Measurements from ENCODE around the gene DIS3L2.
"Not testable (repeated sequence)": the region's sequence is repeated elsewhere in the genome, so short reads cannot be mapped to it uniquely, and the experiment has no call there.

DIS3L2 gene

DNA sequence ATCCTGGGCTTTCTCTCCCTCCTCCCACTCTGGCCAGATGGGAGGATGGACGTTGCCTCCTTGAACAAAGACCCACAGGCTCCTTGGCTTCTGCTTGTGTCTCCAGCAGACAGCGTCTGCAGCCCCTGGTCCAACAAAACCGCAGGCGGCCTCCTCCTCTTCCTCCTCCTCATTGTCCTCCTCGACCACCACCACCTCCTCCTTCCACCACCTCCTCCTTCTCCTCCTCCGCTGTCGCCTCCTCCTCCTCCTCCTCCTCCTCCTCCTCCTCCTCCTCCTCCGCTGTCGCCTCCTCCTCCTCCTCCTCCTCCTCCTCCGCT is 371.4 kb downstream of the DIS3L2 start:
- no peak for DNase-seq (ENCODE audit: low read depth, low spot score)

DNA sequence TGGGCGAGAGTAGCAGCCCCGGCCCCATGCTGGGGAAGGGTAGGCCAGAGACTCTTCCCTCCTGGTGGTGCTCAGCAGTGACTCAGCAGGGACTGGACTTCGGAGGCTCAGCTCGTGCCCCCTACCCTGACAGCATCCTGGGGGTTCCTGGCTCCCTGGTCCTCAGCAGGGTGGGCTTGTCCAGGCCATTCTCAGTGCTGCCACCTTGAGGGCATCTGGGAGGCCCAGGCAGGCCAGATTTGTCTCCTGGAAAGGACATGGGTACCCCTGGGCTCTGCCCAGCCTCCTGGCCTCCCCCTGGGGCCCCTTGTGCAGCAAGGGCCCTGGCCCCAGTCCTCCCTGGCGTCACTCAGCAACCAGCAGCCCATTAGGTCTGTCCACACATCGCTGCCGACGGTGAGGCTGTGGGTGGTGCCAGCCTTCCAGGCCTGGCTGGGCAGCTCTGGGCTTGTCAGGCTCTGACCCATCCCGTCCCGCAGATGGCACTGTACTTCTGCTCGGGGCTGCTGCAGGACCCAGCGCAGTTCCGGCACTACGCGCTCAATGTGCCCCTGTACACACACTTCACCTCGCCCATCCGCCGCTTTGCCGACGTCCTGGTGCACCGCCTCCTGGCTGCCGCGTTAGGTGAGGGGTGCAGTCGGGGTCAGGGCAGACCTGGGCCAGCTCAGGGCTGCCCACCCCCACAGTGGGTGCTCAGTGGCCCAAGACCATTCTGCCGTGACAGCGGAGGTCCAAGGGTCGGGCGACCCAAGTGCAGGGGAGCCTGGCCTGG is 372.0 kb downstream of the DIS3L2 start:
- peak; percentile 50 for DNase-seq (ENCODE audit: low read depth, low spot score)

DNA sequence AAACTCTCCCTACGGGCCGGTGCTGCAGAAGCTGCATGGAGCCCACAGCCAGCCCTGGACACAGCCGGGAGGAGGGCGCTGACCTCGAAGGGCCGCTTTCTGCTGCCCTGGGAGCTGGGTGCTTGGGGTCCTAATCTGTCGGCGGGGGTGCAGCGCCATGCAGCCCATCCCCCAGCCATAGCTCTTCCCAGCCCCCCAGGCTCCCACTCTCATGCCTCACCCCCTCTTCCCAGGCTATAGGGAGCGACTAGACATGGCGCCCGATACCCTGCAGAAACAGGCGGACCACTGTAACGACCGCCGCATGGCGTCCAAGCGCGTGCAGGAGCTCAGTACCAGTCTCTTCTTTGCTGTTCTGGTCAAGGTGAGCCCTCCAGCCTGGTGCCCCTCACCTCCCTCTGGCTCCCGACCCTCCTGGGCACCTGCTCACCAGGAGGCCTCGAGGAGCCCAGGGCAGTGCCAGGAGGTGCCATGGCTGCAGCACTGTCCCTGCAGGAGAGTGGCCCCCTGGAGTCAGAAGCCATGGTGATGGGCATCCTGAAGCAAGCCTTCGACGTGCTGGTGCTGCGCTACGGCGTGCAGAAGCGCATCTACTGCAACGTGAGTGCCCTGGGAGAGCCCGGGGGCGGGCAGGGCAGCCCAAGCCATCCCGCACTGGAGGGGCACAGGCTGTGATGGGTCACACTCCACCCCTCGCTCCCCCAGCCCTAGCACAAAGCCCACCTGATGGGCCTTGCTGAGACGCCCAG is 372.8 kb downstream of the DIS3L2 start:
- DNase-seq (ENCODE audit: low read depth, low spot score) = not testable (repeated sequence)

DNA sequence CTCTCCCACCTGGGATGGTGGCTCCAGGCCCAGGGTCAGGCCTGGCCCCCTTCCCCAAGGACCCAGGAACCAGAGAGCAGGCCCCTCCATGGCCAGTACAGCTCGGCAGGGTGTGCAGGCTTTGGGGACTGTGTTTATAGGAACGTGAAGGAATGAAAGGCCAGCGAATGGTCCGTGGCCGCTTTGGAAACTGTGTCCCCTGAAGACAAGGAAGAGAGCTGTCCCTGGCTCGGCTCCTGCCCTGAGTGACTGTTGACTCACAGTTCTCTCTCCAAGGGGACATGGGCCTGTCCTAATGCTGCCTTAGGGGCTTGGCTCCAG is 373.3 kb downstream of the DIS3L2 start:
- DNase-seq (ENCODE audit: low read depth, low spot score) = not testable (repeated sequence)

DNA sequence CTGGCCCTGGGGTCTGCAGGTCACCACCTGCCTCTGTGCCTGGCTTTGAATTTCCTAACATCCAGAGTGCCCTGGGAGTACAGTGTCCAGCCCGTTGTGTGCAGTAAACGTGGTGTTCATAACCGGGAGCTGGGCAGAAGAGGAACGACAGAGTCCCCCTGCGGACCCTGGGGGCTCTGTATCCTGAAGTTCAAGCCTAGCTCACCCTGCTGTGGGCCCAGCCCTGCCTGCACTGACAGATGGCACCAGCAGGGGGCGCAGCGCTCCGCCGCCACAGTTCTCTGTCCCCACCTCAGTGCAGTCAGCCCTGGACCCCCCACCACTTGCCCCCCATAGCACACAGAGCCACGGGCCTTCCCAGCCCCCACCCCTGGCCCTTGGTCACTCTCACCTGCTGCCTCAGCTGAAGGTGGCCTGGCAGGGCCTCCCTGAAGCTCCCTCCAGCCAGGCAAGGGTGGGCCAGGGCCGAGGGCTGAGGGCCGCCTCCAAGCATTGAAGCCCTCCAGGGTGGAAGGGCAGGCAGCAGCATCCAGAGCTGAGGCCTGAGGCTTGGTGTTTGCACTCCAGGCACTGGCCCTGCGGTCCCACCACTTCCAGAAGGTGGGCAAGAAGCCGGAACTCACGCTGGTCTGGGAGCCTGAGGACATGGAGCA is 373.8 kb downstream of the DIS3L2 start:
- not testable (repeated sequence) for DNase-seq (ENCODE audit: low read depth, low spot score)

DNA sequence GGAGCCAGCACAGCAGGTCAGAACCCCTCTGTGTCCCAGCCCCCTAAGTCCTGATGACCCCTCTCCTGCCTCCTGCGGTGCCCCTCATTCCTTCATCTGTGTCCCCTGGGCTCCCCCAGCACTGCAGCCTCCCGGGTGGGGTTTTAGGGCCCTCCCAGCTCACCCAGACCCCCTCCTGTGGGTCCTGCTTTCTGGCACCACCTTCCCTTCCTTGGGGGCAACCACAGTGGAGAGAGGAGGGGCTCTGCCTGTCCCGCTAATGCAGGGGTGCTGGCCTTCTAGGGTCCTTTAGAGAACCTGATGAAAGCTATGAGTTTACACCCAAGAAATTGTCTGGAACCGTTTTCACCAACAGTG is 374.3 kb downstream of the DIS3L2 start:
- no peak for DNase-seq (ENCODE audit: low read depth, low spot score)

DNA sequence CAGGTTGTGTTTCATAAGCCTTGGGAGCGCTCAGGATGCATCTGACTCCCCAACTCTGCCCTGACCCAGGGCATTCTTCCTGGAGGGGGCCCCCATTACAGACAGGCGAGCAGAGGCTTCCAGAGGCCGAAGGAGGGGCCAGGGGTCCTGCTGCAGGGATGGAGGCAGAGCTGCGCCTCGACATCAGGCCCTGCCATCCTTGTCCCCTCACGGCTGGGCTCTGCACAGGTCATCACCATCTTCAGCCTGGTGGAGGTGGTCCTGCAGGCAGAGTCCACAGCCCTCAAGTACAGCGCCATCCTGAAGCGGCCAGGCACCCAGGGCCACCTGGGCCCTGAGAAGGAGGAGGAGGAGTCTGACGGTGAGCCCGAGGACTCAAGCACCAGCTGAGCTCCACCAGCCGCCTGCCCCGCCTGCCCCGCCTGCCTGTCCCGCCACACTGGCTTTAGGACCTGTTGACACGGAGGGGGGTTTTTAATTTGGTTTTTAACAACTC is 374.8 kb downstream of the DIS3L2 start:
- no peak for DNase-seq (ENCODE audit: low read depth, low spot score)

DNA sequence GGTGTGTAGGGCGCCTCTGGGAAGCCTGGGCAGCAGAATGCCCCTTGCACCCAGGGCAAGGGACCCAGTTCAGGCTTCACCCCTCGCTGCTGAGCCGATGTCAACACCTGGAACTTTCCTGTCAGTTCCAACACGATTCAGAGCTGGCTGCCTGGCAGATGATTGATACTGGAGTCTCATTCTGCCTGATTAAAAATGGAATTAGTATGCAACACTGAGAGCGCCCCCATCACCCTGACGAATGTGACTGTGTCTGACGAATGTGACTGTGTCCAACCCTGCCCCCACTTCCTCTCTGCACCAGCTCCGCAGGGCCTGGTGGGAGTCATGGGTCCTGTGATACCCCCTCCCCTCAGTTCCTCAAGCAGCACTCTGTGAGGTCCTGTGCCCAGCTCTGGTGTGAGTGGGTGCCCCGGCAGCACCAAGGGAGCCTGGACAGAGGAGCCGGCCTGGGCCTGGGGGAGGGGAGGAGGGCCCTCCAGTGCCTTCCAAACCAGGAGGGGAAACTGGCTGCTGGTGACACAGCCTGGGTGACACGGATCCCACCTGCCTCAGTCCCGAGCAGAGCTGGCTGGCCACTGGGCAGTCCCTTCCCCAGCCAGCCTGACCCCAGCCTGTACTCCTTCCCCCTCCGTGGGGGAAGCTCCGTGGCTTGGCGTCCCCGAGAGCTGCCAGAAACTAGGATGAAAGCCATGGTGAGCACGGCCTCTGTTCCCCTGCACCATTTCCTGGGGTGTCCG is 375.6 kb downstream of the DIS3L2 start:
- DNase-seq (ENCODE audit: low read depth, low spot score) = no peak

DNA sequence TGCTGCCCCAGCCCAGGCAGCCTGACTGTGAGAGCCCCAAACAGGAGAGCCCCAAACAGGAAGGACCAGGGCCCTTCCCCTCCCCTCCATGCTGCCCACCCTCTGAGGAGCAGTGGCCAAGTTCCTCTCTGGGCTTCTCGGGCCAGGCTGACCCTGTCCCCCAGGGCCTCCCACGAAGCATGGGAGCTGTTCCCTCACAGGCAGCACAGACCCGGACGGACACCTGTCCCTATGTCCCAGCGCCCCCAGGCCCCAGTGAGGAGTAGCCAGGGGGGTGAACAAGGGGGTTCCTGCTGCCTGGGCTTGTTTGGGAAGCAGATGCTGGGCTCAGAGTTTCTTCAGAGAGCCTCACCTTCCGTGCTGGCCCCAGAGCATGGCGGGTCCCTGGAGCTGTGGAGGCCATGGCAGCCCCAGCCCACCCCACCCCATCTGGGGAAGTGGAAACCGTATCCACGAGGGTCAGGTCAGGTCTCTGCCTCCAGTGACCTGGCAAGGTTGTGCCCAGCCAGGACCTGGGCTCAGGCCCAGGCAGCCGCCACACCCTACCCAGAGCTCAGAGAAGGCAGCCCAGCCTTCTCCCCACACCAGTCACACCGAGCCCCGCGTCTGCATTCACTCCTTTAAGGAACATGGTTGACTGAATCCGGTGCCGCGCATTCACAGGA is 376.7 kb downstream of the DIS3L2 start:
- not testable (repeated sequence) for DNase-seq (ENCODE audit: low read depth, low spot score)

DNA sequence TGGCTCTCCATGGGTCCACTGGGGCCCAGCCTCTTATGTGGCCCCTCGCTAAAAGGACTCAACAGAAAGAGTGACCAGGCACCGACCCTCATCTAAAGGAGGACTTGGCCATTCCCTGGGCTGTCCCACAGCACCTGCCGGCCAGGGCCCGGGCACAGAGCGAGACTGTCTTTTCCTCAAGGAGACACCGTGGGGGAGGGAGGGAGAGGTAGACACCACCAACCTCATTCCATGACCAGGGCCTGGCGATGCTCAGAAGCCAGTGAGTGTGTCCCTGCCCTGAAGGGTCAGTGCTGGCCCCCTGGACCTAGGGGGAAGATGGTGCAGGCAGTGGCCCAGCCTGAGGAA is 377.2 kb downstream of the DIS3L2 start:
- no peak for DNase-seq (ENCODE audit: low read depth, low spot score)

DNA sequence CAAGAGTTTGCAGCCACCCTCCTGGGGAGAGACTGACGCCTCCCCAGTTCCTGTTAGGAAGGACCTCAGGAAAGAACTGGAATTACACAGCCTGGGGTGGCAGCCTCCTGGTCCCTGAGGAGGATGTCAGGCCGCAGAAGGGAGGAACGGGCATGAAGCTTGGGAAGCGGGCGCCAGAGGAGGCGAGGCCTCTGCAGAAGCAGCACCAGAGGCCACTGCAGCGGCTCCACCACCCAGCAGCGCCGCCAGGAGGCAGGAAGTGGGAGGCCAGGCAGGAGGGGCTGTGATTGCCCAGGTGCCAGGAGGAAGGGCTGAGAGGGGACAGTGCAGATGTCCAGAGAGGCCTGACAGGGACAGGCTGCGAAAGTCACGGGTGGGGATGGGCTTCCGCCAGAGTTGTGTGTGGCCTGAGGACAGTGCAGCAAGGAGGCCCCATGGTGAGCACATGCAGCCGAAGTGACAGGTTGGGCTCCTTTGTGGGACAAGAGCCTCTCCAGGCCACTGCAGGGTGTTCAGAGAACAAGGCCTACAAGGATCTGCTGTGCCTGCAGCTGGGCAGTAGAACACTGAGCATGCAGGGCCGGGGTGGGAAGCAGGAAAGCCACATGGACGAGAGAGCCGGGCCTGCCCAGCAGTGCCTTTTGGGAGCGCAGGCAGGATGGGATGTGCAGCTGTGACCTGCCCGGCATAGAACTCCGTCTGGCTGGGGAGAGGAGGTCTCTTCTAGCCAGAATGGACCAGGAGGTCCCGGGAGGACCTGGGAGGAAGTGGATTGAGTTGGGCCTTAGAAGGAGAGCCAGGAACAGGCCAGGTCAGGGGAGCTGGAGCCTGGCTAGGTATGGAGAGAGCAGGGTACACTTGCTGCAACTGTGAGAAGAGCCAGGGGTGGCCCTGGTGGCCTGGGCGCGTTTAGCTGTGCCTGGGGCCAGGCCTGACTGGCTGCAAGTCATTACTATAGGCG is 377.9 kb downstream of the DIS3L2 start:
- DNase-seq (ENCODE audit: low read depth, low spot score) = peak; percentile 65

DNA sequence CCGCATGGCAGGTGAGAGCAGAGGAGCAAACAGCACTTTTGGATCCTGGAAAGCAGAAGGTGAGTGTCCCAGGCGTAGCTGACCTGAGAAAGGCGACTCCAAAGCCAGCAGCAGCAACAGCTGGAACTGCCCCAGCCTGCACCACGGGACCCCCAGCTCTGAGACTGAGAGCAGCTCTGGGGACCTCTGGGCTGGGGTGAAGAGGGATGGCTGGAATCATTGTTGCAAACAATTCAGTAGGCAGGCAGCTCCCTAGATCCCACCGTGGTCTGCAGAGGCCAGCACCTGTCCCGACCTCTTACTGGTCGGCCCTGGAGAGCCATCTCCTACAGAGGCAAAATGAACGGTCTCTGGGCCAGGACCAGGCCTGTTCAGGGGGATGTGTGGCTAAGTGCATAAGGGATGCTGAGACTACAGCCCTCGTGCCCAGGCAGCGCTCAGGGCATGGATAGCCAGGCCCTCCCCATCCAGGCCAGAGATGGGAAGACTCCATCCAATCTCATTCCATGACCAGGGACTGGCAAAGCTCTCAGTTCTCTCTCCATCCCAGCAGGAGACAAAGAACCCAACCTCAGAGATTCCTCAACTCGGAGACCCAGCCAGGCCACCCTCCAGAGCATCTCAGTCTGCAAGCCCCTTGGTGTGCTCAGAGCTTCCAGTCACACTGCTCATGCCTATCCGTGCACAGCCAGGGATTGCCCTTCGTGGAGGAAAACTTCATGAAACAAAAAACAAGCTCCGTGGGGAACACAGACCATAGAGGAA is 378.8 kb downstream of the DIS3L2 start:
- no peak for DNase-seq (ENCODE audit: low read depth, low spot score)

DNA sequence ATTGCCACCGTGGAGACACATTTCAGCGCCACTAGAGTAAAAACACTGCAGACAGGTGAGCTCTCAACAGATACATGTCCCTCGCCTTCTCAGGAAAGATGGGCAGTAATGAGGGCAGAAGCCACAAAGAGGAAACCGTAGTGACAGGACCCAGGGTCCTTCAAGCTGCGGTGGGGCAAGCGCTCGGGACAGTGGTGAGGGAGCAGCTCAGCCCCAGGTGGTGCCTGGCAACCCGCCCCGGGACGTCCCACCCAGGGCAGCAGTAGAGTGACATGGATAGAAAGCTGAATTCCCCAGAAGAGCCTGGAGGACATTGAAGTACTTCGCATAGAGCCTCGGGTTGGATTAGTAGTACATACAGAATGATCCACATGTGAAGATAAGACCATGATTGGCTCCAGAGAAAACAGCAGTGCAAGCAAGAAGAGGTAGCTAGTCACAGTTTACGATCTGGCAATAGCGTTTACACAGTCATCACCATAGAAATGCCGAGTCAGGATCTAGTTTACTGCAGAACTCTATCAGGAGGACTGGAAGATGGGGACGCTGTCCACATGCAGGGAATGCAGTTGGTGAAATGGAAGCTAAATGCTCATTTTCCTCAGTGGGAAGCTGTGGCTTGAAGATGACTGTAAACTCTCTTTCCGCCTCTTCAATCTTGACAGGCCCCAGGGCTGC is 379.7 kb downstream of the DIS3L2 start:
- no peak for DNase-seq (ENCODE audit: low read depth, low spot score)

DNA sequence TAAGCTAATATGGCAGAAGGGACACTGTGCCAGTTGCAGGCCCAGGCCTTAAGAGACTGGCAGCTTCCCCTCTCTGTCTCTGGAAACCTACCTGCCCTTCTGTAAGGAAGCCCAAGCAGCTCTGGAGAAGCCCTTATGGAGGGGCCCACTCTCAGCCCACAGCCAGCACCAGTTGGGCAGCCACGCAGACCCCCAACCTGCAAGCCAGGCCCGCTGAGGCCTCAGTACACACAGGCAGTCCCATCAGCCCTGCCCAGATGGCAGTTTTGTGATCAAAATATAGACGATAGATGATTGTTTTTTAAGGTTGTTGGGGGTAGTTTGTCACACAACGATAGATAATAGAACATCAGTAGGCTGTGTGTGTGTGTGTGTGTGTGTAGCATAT is 380.2 kb downstream of the DIS3L2 start:
- no peak for DNase-seq (ENCODE audit: low read depth, low spot score)

DNA sequence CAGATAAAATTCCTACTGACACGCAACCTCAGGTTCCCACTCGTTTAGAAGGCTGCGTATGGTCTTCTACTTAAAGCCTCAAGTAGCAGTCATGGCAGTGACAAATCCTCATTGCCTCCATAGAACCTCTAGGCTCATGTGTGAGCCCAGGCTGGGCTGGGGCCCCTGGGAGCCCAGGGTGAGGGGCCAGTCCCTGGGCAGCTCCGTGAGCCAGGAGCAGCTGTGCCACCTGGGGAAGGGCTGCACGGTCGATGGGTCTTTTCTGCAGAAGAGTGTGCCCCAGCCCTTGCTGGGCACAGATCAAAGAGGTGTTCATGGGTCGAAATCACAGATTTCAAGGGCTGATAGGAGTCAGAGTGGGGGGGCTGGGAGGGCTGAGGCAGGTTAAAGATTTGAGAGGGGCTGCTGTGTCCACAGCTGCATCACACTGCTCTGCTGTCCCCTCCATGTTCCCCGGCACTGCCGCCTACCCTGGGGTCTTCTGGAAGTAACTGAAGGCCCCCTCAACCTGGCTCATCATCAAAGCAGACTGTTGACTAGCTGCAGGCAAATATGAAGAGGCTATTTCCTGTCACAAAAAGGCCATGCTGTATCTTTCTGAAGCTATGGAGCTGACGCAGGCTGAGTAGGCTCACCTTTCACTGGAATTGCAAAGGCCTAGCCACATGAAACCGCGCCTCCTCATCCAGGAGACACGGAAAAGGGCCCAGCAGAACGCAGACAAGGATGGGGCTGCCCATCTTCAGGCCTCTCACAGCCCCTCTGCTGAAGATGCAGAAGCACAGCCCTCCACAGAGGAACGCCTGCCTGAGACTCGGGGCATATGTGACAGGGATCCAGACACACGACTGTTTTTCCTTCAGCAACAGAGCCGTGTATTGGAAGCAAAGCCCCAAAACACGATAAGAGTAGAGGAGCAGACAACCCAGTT is 381.4 kb downstream of the DIS3L2 start:
- DNase-seq (ENCODE audit: low read depth, low spot score) = no peak

DNA sequence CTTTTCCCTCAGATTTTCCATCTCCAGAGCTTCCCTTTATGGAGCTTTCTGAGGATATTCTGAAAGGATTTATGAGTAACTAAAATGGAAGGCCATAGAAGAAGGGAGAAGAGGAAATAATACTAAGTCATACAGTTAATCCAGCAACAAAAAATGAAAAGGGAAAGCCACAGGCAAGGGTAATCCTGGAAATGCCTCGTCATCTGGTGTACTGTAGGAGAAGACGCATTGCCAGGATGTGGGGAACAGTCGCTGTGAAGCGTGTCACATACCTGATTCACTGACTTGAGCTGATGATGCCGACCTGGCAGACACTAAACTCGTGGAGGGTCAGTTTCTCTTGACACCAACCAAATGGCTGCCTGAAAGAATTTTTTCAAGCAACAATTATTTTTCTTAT is 382.3 kb downstream of the DIS3L2 start:
- DNase-seq (ENCODE audit: low read depth, low spot score) = no peak

DNA sequence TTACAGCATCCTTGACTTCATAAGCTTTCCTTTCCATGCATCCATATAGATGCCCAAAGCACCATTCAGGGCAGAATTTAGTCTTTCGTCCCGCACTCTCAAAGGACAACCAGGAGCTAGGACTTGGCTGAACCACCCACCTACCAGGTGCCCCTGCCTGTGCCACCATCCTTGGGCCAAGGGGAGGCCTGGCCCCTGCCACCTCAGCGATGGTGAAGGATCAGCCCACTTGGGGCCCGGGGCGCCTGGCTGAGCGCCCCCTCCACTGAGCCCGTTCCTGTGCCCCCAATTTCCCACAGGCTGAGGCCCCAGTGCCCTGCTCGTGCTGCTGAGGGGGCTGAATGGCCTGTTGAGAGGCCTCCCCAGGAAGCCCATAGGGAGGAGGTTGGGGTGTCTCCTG is 383.7 kb downstream of the DIS3L2 start:
- no peak for DNase-seq (ENCODE audit: low read depth, low spot score)

DNA sequence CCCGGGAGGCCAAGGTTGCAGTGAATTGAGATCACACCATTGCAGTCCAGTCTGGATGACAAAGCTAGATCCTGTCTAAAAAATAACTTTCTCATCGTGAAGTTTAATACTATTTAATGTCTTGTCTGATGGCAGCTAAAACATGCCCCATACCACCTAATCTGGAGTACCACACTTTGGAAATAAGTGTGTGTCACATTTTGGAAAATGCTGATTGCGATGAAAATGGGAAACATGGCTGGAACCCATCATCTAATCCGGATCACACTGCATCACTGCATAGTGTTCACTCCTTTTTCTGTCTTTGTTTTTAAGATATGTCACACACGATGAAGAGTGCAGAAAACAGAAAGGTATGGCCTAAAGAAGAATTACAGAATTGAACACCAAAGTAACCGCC is 385.9 kb downstream of the DIS3L2 start:
- no peak for DNase-seq (ENCODE audit: low read depth, low spot score)

Data from ELF-1 (cell line).